ENCODE measurements around the gene CNIH2.
"Not testable (repeated sequence)": the region's sequence is repeated elsewhere in the genome, so short reads cannot be mapped to it uniquely, and the experiment has no call there.

Gene CNIH2

GRCh38 chr11:66247801-66248200 is 30.2 kb upstream of the CNIH2 start:
- ChIA-PET CTCF (interaction anchor here (0.9 to 1.2 kb wide), 2 partner anchors 25 to 64 kb away, joined by 3 to 5 read pairs; no protein-coding TSS in a partner anchor), POLR2A (no interaction called here)
- no peak for TF ChIP-seq CTCF (IDR thresholded peaks at IDR 0.05; ENCODE audit: control extremely low read depth, extremely low read depth, low read depth, missing control alignments)
- no peak for DNase-seq (ENCODE audit: extremely low spot score)

GRCh38 chr11:66248903-66249302 is 29.1 kb upstream of the CNIH2 start:
- ChIA-PET CTCF (no interaction called here), POLR2A (no interaction called here)
- TF ChIP-seq CTCF (IDR thresholded peaks at IDR 0.05; ENCODE audit: control extremely low read depth, extremely low read depth, low read depth, missing control alignments): no peak
- DNase-seq (ENCODE audit: extremely low spot score): no peak

GRCh38 chr11:66251809-66252208 is 26.2 kb upstream of the CNIH2 start:
- TF ChIP-seq CTCF (IDR thresholded peaks at IDR 0.05; ENCODE audit: control extremely low read depth, extremely low read depth, low read depth, missing control alignments): no peak
- ChIA-PET POLR2A (no interaction called here), CTCF (interaction anchor here (1.3 to 2.2 kb wide), 5 partner anchors 9 to 137 kb away, joined by 3 to 18 read pairs (median 5); no protein-coding TSS in a partner anchor)
- no peak for DNase-seq (ENCODE audit: extremely low spot score)

- DNase-seq (ENCODE audit: extremely low spot score); POLR2A ChIA-PET: not testable (repeated sequence)
- CTCF ChIA-PET: interaction anchor here (1.3 to 2.2 kb wide), 3 partner anchors 8 to 136 kb away, joined by 4 to 18 read pairs (median 5); no protein-coding TSS in a partner anchor
Observed at GRCh38 chr11:66253081-66253480, 24.9 kb upstream of the CNIH2 start.

- CTCF ChIA-PET: interaction anchor here (0.6 to 1.3 kb wide), 6 partner anchors 15 to 553 kb away, joined by 3 to 4 read pairs (median 4); no protein-coding TSS in a partner anchor
- no peak for TF ChIP-seq CTCF (IDR thresholded peaks at IDR 0.05; ENCODE audit: control extremely low read depth, extremely low read depth, low read depth, missing control alignments)
- no peak for DNase-seq (ENCODE audit: extremely low spot score)
- POLR2A ChIA-PET: no interaction called here
Observed at GRCh38 chr11:66258473-66258893, 19.5 kb upstream of the CNIH2 start.

- POLR2A ChIA-PET: no interaction called here
- TF ChIP-seq CTCF (IDR thresholded peaks at IDR 0.05; ENCODE audit: control extremely low read depth, extremely low read depth, low read depth, missing control alignments): no peak
- CTCF ChIA-PET: interaction anchor here (0.6 to 1.5 kb wide), 7 partner anchors 9 to 554 kb away, joined by 3 to 5 read pairs (median 4); partner anchors contain the start of gene KAT5
- no peak for DNase-seq (ENCODE audit: extremely low spot score)
Observed at GRCh38 chr11:66259225-66259624, 18.8 kb upstream of the CNIH2 start.

- POLR2A ChIA-PET: interaction anchor here (0.7 kb wide), 1 partner anchor 202 kb away, joined by 3 read pairs; no protein-coding TSS in a partner anchor
- no peak for TF ChIP-seq CTCF (IDR thresholded peaks at IDR 0.05; ENCODE audit: control extremely low read depth, extremely low read depth, low read depth, missing control alignments)
- no peak for DNase-seq (ENCODE audit: extremely low spot score)
- CTCF ChIA-PET: interaction anchor here (1.0 to 1.5 kb wide), 3 partner anchors 9 to 548 kb away, joined by 4 to 5 read pairs (median 4); partner anchors contain the start of gene KAT5
Observed at GRCh38 chr11:66259956-66260355, 18.0 kb upstream of the CNIH2 start.

Measured in GM10248 (cell line).